PC-3 (cell line): ENCODE measurements around the gene MYO3B.

Experiments
- CTCF ChIP-seq: fragments of 300-600 bp; sonication (generic); conservative IDR thresholded peaks from 2 replicates; pipeline ENCODE4 v1.5.1; 2017; ENCODE audit warnings: antibody characterized with exemption, low read depth, mild to moderate bottlenecking, low read length
- EZH2 ChIP-seq: fragments of 300-600 bp; sonication (generic); IDR thresholded peaks from one replicate; pipeline ENCODE4 v1.6.1; 2017; ENCODE audit warnings: antibody characterized with exemption, mild to moderate bottlenecking, low read length; ENCODE audit not compliant: unreplicated experiment

GRCh38 chr2:170481201-170481600, 303.3 kb downstream of the MYO3B start:
- TF ChIP-seq CTCF (no peak), EZH2 (no peak)
